GM23338 (cell line): ENCODE results near the gene FBLN2. TPM values are rescaled to one million over a fixed set of nuclear protein-coding genes. Genes with fewer than 3 reads are reported as not detected.

ENCODE experiments used
- ATAC-seq: fragments of 200-7000 bp; cut with Tn5 transposase; 3 replicates; pipeline ENCODE4 v1.9.1; 2020
- DNase-seq: peaks from one replicate; pipeline ENCODE4 v3.0.0-alpha.2; 2015; ENCODE audit warnings: low spot score
- H2AFZ ChIP-seq: fragments of 200-600 bp; sonication (generic); 2 replicates; pipeline ENCODE4 v1.8.0; 2016; ENCODE audit warnings: antibody characterized with exemption, mild to moderate bottlenecking, moderate library complexity
- H3F3A ChIP-seq: fragments of 200-600 bp; sonication (generic); replicated peaks from 2 replicates; pipeline ENCODE4 v1.8.0; 2017; ENCODE audit warnings: antibody characterized with exemption, mixed run types, low read depth
- H3K27ac ChIP-seq: fragments of 200-600 bp; sonication (generic); 2 replicates; pipeline ENCODE4 v1.6.1; 2016; ENCODE audit warnings: low read depth
- H3K27me3 ChIP-seq: fragments of 200-600 bp; sonication (generic); 2 replicates; pipeline ENCODE4 v1.8.0; 2016; ENCODE audit warnings: mild to moderate bottlenecking, mixed run types, moderate library complexity; ENCODE audit not compliant: insufficient read depth
- H3K36me3 ChIP-seq: fragments of 200-600 bp; sonication (generic); 2 replicates; pipeline ENCODE4 v1.8.0; 2016; ENCODE audit warnings: mild to moderate bottlenecking; ENCODE audit not compliant: insufficient read depth
- H3K4me1 ChIP-seq: fragments of 200-600 bp; sonication (generic); 2 replicates; pipeline ENCODE4 v1.8.0; 2016; ENCODE audit warnings: mild to moderate bottlenecking, moderate library complexity; ENCODE audit not compliant: insufficient read depth
- H3K4me2 ChIP-seq: fragments of 200-600 bp; sonication (generic); 2 replicates; pipeline ENCODE4 v1.7.1; 2017; ENCODE audit warnings: mixed run types
- H3K4me3 ChIP-seq: fragments of 200-600 bp; sonication (generic); 2 replicates; pipeline ENCODE4 v1.6.1; 2016; ENCODE audit warnings: mixed run types
- H3K79me2 ChIP-seq: fragments of 200-600 bp; sonication (generic); replicated peaks from 2 replicates; pipeline ENCODE4 v1.8.0; 2017; ENCODE audit warnings: mild to moderate bottlenecking; ENCODE audit not compliant: insufficient read depth
- H3K9me2 ChIP-seq: fragments of 200-600 bp; sonication (generic); 2 replicates; pipeline ENCODE4 v1.8.0; 2017; ENCODE audit not compliant: insufficient read depth
- H4K20me1 ChIP-seq: fragments of 200-600 bp; sonication (generic); replicated peaks from 2 replicates; pipeline ENCODE4 v1.8.0; 2017; ENCODE audit warnings: mild to moderate bottlenecking; ENCODE audit not compliant: insufficient read depth
- H3K27ac Mint-ChIP-seq: 2 replicates; pipeline ENCODE4 v1.8.0; 2020; ENCODE audit warnings: inconsistent platforms, mild to moderate bottlenecking, moderate library complexity, mixed read lengths
- H3K27me3 Mint-ChIP-seq: 3 replicates; pipeline ENCODE4 v1.8.0; 2022; ENCODE audit warnings: low read depth, mild to moderate bottlenecking, moderate library complexity, mixed read lengths, inconsistent platforms; ENCODE audit not compliant: insufficient read depth, poor library complexity
- H3K36me3 Mint-ChIP-seq: 3 replicates; pipeline ENCODE4 v1.8.0; 2021; ENCODE audit warnings: low read depth, mild to moderate bottlenecking, inconsistent platforms, moderate library complexity, mixed read lengths
- H3K4me1 Mint-ChIP-seq: 3 replicates; pipeline ENCODE4 v1.8.0; 2020; ENCODE audit warnings: mild to moderate bottlenecking, inconsistent platforms, mixed read lengths
- H3K4me3 Mint-ChIP-seq: 3 replicates; pipeline ENCODE4 v1.8.0; 2021; ENCODE audit warnings: moderate library complexity, mild to moderate bottlenecking, inconsistent platforms, mixed read lengths
- H3K9me3 Mint-ChIP-seq: 3 replicates; pipeline ENCODE4 v1.8.0; 2020; ENCODE audit warnings: moderate library complexity, mild to moderate bottlenecking, inconsistent platforms, mixed read lengths
- CREB1 ChIP-seq: fragments of 250-450 bp; sonication (Bioruptor Pico); IDR thresholded peaks from 2 replicates; pipeline ENCODE4 v1.5.0; 2020; ENCODE audit warnings: low read depth, mild to moderate bottlenecking, moderate library complexity
- ETS1 ChIP-seq: IDR thresholded peaks from 2 replicates; pipeline ENCODE4 v1.6.1; 2016; ENCODE audit warnings: antibody characterized with exemption
- EZH2 ChIP-seq: fragments of 200-600 bp; sonication (generic); IDR thresholded peaks from one replicate; pipeline ENCODE4 v1.8.0; 2017; ENCODE audit warnings: antibody characterized with exemption, mild to moderate bottlenecking, low read depth; ENCODE audit not compliant: unreplicated experiment
- JUNB ChIP-seq: IDR thresholded peaks from one replicate; pipeline ENCODE4 v1.6.1; 2016; ENCODE audit warnings: antibody characterized with exemption; ENCODE audit not compliant: unreplicated experiment
- NANOG ChIP-seq: IDR thresholded peaks from 2 replicates; pipeline ENCODE4 v1.6.1; 2016; ENCODE audit warnings: antibody characterized with exemption, borderline replicate concordance
- POLR2AphosphoS5 ChIP-seq: IDR thresholded peaks from 2 replicates; pipeline ENCODE4 v1.6.1; 2016; ENCODE audit warnings: antibody characterized with exemption, low read depth
- REST ChIP-seq: IDR thresholded peaks from one replicate; pipeline ENCODE4 v1.6.1; 2018; ENCODE audit warnings: antibody characterized with exemption; ENCODE audit not compliant: unreplicated experiment
- ZNF114 ChIP-seq: fragments of 250-450 bp; sonication (Bioruptor Pico); IDR thresholded peaks from 2 replicates; pipeline ENCODE4 v1.5.0; 2020; ENCODE audit warnings: mild to moderate bottlenecking, moderate library complexity
- ZNF462 ChIP-seq: fragments of 250-450 bp; sonication (Bioruptor Pico); IDR thresholded peaks from 2 replicates; pipeline ENCODE4 v1.5.0; 2020; ENCODE audit warnings: mild to moderate bottlenecking, moderate library complexity
- polyA plus RNA-seq: library from polyadenylated mRNA; unstranded; fragments of >200 nt; fragmentation: Nextera tagmentation; extraction: Ambion mirVana; gene quantifications from 2 replicates; pipeline ENCODE4 v1.2.1, GENCODE V29; 2016
- total RNA-seq: library from RNA; depleted of rRNA; stranded (reverse); fragments of >200 nt; shearing (Covaris generic); gene quantifications from 2 replicates; pipeline ENCODE4 v1.2.3, GENCODE V29; 2014

Gene FBLN2
- total and polyA plus RNA-seq, 2 experiments from 2014 or later, result 18.8 to 26.8 TPM

GRCh38 chr3:13501521-13501920 lies 47.4 kb upstream of the FBLN2 start (continued):
- TF ChIP-seq POLR2AphosphoS5 (no peak), NANOG (no peak), ZNF114 (CRISPR knock-in tag) (no peak), ETS1 (no peak), REST (no peak)

- H3K27ac ChIP-seq, result no peak overlapping the region
- no peak overlapping the region for H3K4me3 ChIP-seq
- no peak overlapping the region for H2AFZ ChIP-seq
- no peaks in the 10 kb centered on the region for H3K36me3 Mint-ChIP-seq
- no peaks in the 10 kb centered on the region for H4K20me1 ChIP-seq
- no peak overlapping the region for H3K4me2 ChIP-seq
- H3K4me1 Mint-ChIP-seq, result peaks cover 2% of the 10 kb centered on the region
- no peaks in the 10 kb centered on the region for H3K9me3 Mint-ChIP-seq
- DNase-seq (no peak), ATAC-seq (no peak)
- no peaks in the 10 kb centered on the region for H3K27me3 ChIP-seq
- no peak overlapping the region for H3K27ac Mint-ChIP-seq
- no peaks in the 10 kb centered on the region for H3K36me3 ChIP-seq
- no peak overlapping the region for H3K4me3 Mint-ChIP-seq
- H3F3A ChIP-seq, result no peaks in the 10 kb centered on the region
- H3K79me2 ChIP-seq, result no peaks in the 10 kb centered on the region
- peaks cover 5% of the 10 kb centered on the region for H3K27me3 Mint-ChIP-seq
- no peaks in the 10 kb centered on the region for H3K4me1 ChIP-seq
- no peaks in the 10 kb centered on the region for H3K9me2 ChIP-seq
- TF ChIP-seq ETS1, result no peak
- TF ChIP-seq JUNB, result no peak
- no peak for TF ChIP-seq CREB1 (CRISPR knock-in tag)
- TF ChIP-seq EZH2, result no peak
- no peak for TF ChIP-seq ZNF462 (CRISPR knock-in tag)
These were observed 46.8 kb upstream of the FBLN2 start for GRCh38 chr3:13501958-13502790.
